Renal pelvis (tissue), 12 donors: ENCODE results near the gene AKR1C3. TPM values are rescaled to one million over a fixed set of nuclear protein-coding genes. Genes with fewer than 3 reads are reported as not detected.
"Not testable (repeated sequence)": the region's sequence is repeated elsewhere in the genome, so short reads cannot be mapped to it uniquely, and the experiment has no call there.

Experiments
- DNase-seq: peaks from one replicate; pipeline ENCODE4 v3.0.0-alpha.2; 2013
- long read RNA-seq, 16 experiments: transcript quantifications; one replicate each; lab custom pipeline, GENCODE V29; 2026
- polyA plus RNA-seq, 3 donors: library from polyadenylated mRNA; unstranded; fragments of 120-200 nt; gene quantifications; one replicate each; pipeline ENCODE4 v1.2.1, GENCODE V29; 2013; ENCODE audit not compliant: insufficient read length in 3 of 3

Gene AKR1C3
- 10 to 100 TPM; 52.2 to 77.9 (median 60.5) TPM for polyA plus RNA-seq
- long read RNA-seq, donor 1, transcript AKR1C3-201 (9 exons, 1,807 nt) = major isoform, 27 of 28 reads
- long read RNA-seq, donor 1, partial matches to known transcripts = 0 of 28 reads
- long read RNA-seq, donor 1, other reads (novel, unspliced or antisense) = 0 of 28 reads
- long read RNA-seq, donor 2, transcript AKR1C3-201 (9 exons, 1,807 nt) = major isoform, 35 of 41 reads
- long read RNA-seq, donor 2, partial matches to known transcripts = 0 of 41 reads
- long read RNA-seq, donor 2, other reads (novel, unspliced or antisense) = 6 of 41 reads
- long read RNA-seq, donor 3, transcript AKR1C3-201 (9 exons, 1,807 nt) = major isoform, 26 of 29 reads
- long read RNA-seq, donor 3, partial matches to known transcripts = 0 of 29 reads
- long read RNA-seq, donor 3, other reads (novel, unspliced or antisense) = 0 of 29 reads
- long read RNA-seq, donor 4, transcript AKR1C3-201 (9 exons, 1,807 nt) = major isoform, 31 of 46 reads
- long read RNA-seq, donor 4, partial matches to known transcripts = 5 of 46 reads
- long read RNA-seq, donor 4, other reads (novel, unspliced or antisense) = 6 of 46 reads
- long read RNA-seq, donor 5, transcript AKR1C3-201 (9 exons, 1,807 nt) = major isoform, 21 of 22 reads
- long read RNA-seq, donor 5, partial matches to known transcripts = 0 of 22 reads
- long read RNA-seq, donor 5, other reads (novel, unspliced or antisense) = 0 of 22 reads
- long read RNA-seq, donor 6, transcript AKR1C3-201 (9 exons, 1,807 nt) = major isoform, 29 of 30 reads
- long read RNA-seq, donor 6, partial matches to known transcripts = 0 of 30 reads
- long read RNA-seq, donor 6, other reads (novel, unspliced or antisense) = 0 of 30 reads
- long read RNA-seq, donor 7, transcript AKR1C3-201 (9 exons, 1,807 nt) = major isoform, 31 of 38 reads
- long read RNA-seq, donor 7, partial matches to known transcripts = 5 of 38 reads
- long read RNA-seq, donor 7, other reads (novel, unspliced or antisense) = 0 of 38 reads
- long read RNA-seq, donor 8, partial matches to known transcripts = 0 of 5 reads
- long read RNA-seq, donor 8, other reads (novel, unspliced or antisense) = 5 of 5 reads
- long read RNA-seq, donor 9, transcript AKR1C3-201 (9 exons, 1,807 nt) = major isoform, 39 of 51 reads
- long read RNA-seq, donor 9, partial matches to known transcripts = 11 of 51 reads
- long read RNA-seq, donor 9, other reads (novel, unspliced or antisense) = 0 of 51 reads
- long read RNA-seq, donor 10, transcript AKR1C3-201 (9 exons, 1,807 nt) = major isoform, 24 of 25 reads
- long read RNA-seq, donor 10, partial matches to known transcripts = 0 of 25 reads
- long read RNA-seq, donor 10, other reads (novel, unspliced or antisense) = 0 of 25 reads
- long read RNA-seq, donor 11, transcript AKR1C3-201 (9 exons, 1,807 nt) = major isoform, 10 of 13 reads
- long read RNA-seq, donor 11, partial matches to known transcripts = 0 of 13 reads
- long read RNA-seq, donor 11, other reads (novel, unspliced or antisense) = 0 of 13 reads
- long read RNA-seq, donor 12, transcript AKR1C3-201 (9 exons, 1,807 nt) = major isoform, 31 of 36 reads
- long read RNA-seq, donor 12, partial matches to known transcripts = 5 of 36 reads
- long read RNA-seq, donor 12, other reads (novel, unspliced or antisense) = 0 of 36 reads
- long read RNA-seq, donor 13, transcript AKR1C3-201 (9 exons, 1,807 nt) = major isoform, 11 of 12 reads
- long read RNA-seq, donor 13, partial matches to known transcripts = 0 of 12 reads
- long read RNA-seq, donor 13, other reads (novel, unspliced or antisense) = 0 of 12 reads
- long read RNA-seq, donor 14 = 0 reads
- long read RNA-seq, donor 15, transcript AKR1C3-201 (9 exons, 1,807 nt) = major isoform, 17 of 32 reads
- long read RNA-seq, donor 15, partial matches to known transcripts = 0 of 32 reads
- long read RNA-seq, donor 15, other reads (novel, unspliced or antisense) = 15 of 32 reads
- long read RNA-seq, donor 16, transcript AKR1C3-201 (9 exons, 1,807 nt) = major isoform, 25 of 37 reads
- long read RNA-seq, donor 16, partial matches to known transcripts = 11 of 37 reads
- long read RNA-seq, donor 16, other reads (novel, unspliced or antisense) = 0 of 37 reads

DNA sequence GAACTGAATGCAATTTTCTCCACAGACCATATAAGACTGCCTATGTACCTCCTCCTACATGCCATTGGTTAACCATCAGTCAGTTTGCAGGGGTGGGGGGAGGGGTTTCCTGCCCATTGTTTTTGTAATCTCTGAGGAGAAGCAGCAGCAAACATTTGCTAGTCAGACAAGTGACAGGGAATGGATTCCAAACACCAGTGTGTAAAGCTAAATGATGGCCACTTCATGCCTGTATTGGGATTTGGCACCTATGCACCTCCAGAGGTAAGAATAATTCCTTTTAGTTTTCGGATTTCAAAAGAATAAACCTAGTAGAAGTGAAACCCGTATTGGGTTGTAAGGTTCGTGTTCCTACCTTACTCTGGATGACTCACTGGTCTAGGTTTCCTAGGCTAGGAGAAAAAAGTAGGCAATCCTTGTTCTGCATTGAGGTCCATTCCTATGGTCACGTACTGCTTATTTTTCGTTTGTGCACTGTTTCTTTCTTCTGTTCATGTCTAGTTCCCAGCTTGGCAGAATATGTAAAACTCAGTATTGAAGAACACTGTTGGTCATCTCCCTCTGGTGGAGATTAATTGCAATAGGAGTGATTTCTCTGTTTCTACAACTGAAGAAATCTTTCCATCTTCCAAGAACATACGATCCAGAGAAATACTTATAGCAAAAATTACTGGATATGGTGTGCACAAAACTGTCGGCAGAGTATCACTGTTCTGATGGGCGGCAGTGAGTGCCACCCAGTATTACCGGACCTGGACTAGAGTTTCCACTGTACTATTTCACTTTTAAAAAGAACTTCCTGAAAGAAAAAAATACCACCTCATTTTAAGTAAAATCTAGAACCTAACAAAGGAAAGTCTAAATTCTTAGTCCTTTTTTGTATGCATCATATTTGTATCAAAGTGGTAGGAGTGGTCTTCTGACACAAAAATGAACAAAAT lies at the start of gene AKR1C3:
Gene AKR1C3 (plus strand): TSS at position 150 of the 941 bp plus-strand sequence. CDS start 31 bp downstream, at position 181.
- DNase-seq = peak; percentile 45

DNA sequence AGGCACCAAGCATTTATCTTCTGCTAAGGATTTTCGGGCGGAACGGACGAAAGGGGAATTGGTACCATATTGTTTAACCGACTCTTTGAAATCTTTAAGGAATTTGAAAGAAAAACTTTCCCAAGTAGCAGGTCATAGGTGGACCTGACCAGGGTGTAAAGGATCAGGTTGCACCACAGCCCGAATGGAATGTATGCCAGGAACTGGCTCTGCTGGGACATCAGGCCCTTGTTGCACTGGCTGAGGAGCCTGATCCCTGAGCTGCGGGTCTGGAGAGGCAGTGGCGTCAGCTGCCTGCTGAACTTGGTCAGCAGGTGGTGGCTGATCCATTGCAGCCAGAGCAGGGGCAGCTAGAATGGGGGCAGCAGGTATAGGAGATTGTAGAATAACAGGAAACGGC lies 49.1 kb upstream of the AKR1C3 start:
- DNase-seq = no peak

DNA sequence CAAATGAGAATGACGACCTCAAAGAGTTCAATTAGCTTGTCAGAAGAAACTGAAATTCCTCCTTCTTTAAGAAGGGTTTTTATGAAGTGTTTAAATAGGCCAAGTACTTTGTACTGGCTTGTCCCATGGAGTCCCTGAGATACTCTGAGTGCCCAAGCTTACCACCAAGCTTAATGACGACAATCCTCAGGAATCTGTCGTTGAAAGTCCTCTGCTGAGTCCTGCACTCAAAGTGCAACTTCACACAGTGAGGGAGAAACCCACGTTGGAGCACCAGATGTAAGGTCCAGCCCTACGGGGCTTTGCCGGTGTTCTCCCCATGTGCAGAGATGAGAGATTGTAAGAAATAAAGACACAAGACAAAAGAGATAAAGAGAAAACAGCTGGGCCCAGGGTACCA lies 47.8 kb upstream of the AKR1C3 start:
- no peak for DNase-seq

DNA sequence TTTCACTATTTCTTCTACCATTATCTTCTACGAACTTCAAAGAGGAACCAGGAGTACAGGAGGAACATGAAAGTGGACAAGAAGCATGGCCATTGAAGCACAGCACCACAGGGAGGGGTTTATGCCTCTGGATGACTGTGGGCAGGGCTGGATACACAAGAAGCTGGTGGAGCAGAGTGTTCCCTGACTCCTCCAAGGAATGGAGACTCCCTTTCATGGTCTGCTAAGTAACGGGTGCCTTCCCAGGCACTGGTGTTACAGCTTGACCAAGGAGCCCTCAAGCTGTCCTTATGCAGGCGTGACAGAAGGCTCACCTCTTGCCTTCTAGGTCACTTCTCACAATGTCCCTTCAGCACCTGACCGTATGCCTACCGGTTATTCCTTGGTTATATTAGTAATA lies 47.2 kb upstream of the AKR1C3 start:
- not testable (repeated sequence) for DNase-seq

DNA sequence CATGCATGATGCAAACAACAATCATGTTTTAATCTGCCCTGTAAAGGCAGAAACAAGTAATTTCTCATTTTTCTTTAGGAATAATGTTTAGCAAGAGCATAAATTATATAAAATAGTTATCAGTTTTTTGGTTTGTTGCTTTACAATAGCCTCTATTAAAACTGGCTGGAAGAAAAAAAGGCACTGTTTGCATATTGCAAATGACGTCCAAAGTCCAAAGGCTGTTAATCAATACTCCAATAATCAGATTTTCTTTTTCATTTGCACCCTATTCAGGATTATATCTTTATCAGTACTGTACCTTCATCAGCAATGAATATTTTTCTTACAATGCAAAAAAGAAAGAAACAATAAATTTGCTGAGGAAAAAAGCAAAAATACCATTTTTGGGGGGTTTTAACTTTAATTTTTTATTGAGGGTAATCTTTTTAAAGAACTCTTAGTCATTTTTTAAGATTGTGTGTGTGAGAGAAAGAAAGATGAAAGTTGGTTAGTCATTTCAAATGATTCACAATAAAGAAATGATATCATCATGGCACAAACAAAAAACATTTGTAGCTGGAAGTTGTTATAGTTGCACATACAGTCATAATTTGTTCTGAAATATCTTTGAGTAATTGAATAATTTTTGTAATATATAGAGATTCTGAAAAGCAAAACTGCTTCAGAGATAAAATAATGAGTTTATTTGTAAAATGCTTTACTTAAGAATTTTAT lies 46.1 kb upstream of the AKR1C3 start:
- DNase-seq = no peak

DNA sequence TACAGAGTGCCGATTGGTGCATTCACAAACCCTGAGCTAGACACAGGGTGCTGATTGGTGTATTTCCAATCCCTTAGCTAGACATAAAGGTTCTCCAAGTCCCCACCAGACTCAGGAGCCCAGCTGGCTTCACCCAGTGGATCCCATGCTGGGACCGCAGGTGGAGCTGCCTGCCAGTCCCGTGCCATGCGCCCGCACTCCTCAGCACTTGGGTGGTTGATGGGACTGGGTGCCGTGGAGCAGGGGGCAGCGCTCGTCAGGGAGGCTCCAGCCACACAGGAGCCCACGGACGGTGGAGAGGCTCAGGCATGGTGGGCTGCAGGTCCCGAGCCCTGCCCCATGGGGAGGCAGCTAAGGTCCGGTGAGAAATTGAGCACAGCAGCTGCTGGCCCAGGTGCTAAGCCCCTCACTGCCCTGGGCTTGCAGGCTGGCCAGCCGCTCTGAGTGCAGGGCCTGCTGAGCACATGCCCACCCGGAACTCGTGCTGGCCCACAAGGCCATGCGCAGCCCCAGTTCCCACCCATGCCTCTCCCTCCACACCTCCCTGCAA lies 41.2 kb upstream of the AKR1C3 start:
- DNase-seq = not testable (repeated sequence)

DNA sequence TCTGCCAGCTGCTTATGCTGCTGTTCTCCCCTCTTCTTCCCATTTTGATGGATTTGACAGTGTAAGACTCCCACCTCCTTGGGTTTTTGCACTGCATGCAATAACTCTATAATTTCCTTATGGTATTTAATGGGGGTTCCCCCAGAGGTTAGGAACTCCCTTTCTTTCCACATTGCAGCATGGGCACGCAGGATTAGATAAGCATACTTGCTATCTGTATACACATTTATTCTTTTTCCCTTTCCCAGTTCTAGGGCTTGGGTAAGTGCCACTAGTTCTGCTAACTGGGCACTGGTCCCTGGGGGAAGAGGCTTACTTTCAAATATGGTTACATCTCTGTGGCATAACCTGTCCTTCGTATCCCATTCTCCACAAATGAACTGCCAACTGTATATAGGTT lies 39.4 kb upstream of the AKR1C3 start:
- DNase-seq = not testable (repeated sequence)

DNA sequence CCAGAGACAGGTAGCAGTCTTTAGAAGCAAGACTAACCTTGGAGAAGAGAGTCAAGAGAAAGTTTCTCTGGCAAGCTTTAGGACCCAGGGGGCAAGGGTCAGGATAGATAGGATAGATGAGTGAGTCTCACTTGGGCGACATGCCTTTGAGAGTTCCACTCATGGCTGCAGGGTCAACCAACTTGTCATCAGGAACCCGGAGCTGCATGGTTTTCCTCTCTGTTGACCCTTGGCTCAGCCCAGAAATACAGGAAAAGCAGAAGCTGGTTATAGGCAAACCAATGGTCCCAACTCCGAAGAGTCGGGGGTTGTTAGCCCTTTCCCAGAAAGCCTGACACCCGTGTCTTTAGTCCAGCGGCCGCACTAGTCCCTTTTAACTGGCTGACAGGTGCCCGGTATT lies 34.9 kb upstream of the AKR1C3 start:
- DNase-seq = not testable (repeated sequence)

DNA sequence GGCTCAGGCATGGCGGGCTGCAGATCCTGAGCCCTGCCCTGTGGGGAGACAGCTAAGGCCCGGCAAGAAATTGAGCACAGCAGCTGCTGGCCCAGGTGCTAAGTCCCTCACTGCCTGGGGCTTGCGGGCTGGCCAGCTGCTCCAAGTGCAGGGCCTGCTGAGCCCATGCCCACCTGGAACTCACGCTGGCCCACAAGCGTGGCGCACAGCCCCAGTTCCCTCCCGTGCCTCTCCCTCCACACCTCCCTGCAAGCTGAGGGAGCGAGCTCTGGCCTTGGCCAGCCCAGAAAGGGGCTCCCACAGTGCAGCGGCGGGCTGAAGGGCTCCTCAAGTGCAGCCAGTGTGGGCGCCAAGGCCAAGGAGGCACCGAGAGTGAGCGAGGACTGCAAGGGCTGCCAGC lies 33.4 kb upstream of the AKR1C3 start:
- not testable (repeated sequence) for DNase-seq

DNA sequence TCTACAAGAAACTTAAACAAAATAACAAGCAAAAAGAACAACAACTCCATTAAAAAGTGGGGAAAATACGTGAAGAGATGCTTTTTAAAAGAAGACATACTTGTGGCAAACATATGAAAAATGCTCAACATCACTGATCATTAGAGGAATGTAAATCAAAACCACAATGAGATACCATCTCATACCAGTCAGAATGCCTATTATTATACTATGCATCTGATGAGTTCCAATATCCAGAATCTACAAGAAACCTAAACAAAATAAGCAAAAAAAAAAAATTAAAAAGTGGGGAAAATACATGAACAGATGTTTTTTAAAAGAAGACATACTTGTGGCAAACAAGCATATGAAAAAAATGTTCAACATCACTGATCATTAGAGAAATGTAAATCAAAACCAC lies 29.6 kb upstream of the AKR1C3 start:
- DNase-seq = no peak

DNA sequence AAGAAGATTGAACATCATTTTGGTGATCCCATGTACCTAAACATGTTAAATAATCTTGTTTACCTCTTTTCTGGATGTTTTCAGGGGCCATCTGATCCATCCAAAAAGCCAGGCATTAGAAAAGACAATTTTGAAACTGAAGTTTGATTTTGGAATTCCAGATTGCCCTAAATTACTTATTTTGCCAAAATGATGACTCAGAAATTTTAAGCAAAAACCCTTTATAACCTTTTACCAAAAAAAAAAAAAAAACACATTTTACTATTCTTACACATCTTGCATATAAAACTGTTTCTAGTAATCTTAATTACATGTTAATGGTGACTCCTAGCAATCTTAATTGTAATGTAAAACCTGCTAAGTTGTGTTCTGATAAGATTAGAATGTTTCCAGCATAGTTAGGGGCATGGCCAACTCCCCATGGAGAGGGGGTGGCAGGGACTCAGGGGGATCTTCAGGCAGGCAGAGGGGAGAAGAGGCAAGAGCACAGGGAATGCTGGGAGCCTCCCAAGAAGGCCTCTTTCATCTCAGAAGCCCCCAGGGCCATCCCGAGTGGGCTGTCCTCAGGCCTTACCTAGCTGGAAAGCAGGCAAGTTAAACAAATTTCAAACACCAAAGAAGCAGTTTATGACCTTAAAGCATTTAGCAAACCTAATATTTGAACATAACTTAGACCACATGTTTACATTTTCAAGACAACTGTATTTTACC lies 25.8 kb upstream of the AKR1C3 start:
- DNase-seq = no peak

DNA sequence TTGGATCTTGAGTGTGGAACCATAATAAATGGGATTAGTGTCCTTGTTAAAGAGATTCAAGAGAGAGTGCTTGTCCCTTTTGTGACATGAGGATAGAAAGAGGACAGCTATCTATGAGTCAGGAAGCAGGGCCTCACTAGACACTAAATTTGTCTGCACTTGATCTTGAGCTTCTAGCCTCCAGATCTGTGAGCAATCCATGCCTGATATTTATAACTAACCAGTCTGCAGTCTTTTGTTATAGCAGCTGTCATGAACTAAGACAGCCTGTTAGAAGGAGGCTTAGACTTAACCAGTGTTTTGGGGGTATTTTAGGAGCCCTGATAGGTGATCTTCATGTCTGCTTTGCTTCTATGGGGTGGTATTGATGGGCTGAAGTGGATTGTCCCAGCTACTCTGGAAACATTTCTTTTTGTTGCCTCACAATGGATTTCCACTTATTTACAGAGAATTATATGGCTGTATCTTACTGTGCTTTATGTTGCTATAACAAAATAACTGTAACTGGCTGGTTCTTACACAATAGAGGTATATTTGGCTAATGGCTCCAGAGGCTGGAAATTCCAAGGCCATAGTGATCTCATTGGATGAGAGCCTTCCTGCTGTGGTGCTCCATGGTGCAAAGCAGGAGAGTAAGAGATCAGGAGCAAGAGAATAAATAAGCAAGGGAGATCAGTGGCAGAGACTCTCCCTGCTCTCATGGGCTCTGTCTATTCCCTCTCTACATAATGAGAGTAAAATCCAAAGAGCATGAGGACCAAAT lies 23.4 kb upstream of the AKR1C3 start:
- DNase-seq = no peak

DNA sequence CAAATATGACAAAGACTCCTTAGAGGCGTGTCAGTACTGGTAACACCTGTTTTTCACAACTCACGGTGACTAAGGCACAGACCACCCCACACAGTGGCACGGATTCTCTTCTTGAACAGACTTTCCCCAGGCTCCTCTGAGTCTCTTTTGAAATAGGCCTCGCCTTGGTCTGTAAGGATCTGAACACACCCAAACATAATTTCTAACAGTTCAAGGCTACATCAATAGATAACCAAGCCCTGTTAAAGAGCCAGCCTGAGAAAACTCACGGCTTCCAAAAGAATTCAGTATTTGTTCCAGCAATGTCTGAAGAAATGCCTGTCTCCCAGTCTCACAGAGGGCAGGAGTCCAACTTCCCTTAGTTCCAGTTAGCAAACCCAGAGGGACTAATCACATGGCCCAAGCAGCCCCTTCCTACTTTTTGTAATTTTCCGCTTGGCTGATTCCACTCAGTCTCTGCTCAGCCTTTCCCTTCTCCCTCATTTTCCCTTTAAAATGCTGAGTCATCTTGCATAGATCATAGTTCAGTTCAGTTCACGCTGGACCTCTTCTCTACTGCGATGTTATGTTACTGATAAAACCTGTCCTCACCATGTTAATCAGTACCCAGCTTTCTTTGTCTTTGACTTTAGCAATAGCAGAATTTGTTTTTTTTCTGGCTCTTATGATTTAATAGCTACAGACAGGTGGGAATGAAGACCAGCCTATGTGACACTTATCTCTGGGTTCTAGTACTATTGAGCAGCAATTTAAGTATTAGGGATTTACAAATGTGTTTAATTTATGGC lies 22.6 kb upstream of the AKR1C3 start:
- DNase-seq = peak; percentile 89

DNA sequence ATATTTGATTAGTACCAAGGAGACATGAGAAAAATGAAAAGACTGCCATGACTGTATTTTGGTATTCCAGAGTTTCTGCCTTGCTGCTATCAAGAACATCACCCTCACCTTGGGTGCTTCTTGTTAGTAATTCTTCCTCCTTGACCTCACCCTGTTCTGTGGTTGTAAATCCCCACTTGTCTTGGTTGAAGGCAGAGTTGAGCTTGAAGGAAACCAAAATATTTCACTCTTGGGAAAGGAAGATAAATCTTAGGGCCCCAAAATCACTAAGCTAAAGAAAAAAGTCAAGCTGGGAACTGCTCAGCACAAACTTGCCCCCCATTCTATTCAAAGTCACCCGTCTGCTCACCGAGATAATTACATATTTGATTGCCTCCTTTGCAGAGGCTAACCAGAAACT lies 20.6 kb upstream of the AKR1C3 start:
- no peak for DNase-seq

DNA sequence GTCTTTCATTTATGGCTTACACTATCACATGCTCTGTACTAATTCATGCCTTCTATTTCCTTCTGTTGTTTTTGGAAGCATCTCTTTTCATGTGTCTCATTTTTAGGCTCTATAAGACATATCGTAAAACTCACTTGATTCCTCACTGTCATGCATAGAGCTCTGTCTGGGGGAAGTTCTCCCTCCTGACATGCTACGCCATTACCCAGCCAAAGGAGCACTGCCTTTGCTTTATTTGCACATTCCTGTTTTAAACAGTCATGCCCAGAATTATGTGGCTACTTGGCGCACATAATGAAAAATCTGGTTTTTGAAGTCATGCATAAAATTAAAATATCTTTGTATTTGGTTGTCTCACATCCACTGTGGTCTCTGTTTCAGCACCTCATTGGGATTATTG lies 17.6 kb upstream of the AKR1C3 start:
- no peak for DNase-seq
